GM18508 (cell line): ENCODE results near the gene CD244.

Experiments used
- ATAC-seq: cut with Tn5 transposase; IDR thresholded peaks from one replicate; pipeline ENCODE4 v1.9.1; 2021; ENCODE audit warnings: moderate number of reproducible peaks; ENCODE audit not compliant: insufficient read depth, unreplicated experiment

Gene CD244

GRCh38 chr1:160850993-160851392 is 11.7 kb downstream of the CD244 start:
- ATAC-seq = no peak

GRCh38 chr1:160850541-160850940 is 12.1 kb downstream of the CD244 start:
- no peak for ATAC-seq

- ATAC-seq = no peak
Measured at GRCh38 chr1:160846281-160846680, 16.4 kb downstream of the CD244 start.

GRCh38 chr1:160844447-160845232 is 18.0 kb downstream of the CD244 start:
- ATAC-seq = no peak

GRCh38 chr1:160841079-160841478 is 21.6 kb downstream of the CD244 start:
- ATAC-seq = no peak

- ATAC-seq = no peak
Measured at GRCh38 chr1:160839746-160840145, 22.9 kb downstream of the CD244 start.

- ATAC-seq = no peak
Measured at GRCh38 chr1:160838888-160839287, 23.8 kb downstream of the CD244 start.

GRCh38 chr1:160837558-160838205 is 25.0 kb downstream of the CD244 start:
- no peak for ATAC-seq

GRCh38 chr1:160836981-160837557 is 25.6 kb downstream of the CD244 start:
- ATAC-seq = no peak

GRCh38 chr1:160836561-160836960 is 26.1 kb downstream of the CD244 start:
- ATAC-seq = no peak

GRCh38 chr1:160835751-160836150 is 26.9 kb downstream of the CD244 start:
- ATAC-seq = no peak

GRCh38 chr1:160834945-160835565 is 27.6 kb downstream of the CD244 start:
- no peak for ATAC-seq

- ATAC-seq = no peak
Measured at GRCh38 chr1:160830321-160831153, 32.1 kb downstream of the CD244 start.

- no peak for ATAC-seq
Measured at GRCh38 chr1:160829766-160830165, 32.9 kb downstream of the CD244 start.

GRCh38 chr1:160827418-160827817 is 35.3 kb downstream of the CD244 start:
- no peak for ATAC-seq

GRCh38 chr1:160826546-160826945 is 36.1 kb downstream of the CD244 start:
- ATAC-seq = no peak

GRCh38 chr1:160823296-160823695 is 39.4 kb downstream of the CD244 start:
- no peak for ATAC-seq

- no peak for ATAC-seq
Measured at GRCh38 chr1:160821627-160822026, 41.1 kb downstream of the CD244 start.

GRCh38 chr1:160819186-160819585 is 43.5 kb downstream of the CD244 start:
- no peak for ATAC-seq

GRCh38 chr1:160818207-160818937 is 44.3 kb downstream of the CD244 start:
- no peak for ATAC-seq
